Tibial artery (tissue), 4 donors: ENCODE measurements around the gene INO80.
"Not testable (repeated sequence)": the region's sequence is repeated elsewhere in the genome, so short reads cannot be mapped to it uniquely, and the experiment has no call there.

ENCODE experiments used
- DNase-seq, 2 donors: peaks; one replicate each; pipeline ENCODE4 v3.0.0-alpha.2; 2019
- H3K27ac ChIP-seq, 2 donors: fragments of 200-600 bp; sonication (generic) in 1 of 2; 1 replicate in 1 of 2; 2 replicates in 1 of 2; pipeline ENCODE4 v1.5.1; 2018 to 2019; ENCODE audit warnings: mild to moderate bottlenecking in 1 of 2
- H3K27me3 ChIP-seq, 2 donors: fragments of 200-600 bp; sonication (generic) in 1 of 2; one replicate each; pipeline versions ENCODE4 v1.5.1 to v1.6.0; 2016 to 2019
- H3K36me3 ChIP-seq, 3 donors: fragments of 200-600 bp; sonication (generic) in 2 of 3; one replicate each; pipeline ENCODE4 v1.5.1; 2016 to 2019; ENCODE audit warnings: mild to moderate bottlenecking in 2 of 3
- H3K4me1 ChIP-seq, 4 donors: fragments of 200-600 bp; sonication (generic) in 2 of 4; 1 replicate in 3 of 4; 2 replicates in 1 of 4; pipeline ENCODE4 v1.5.1; 2016 to 2019
- H3K4me3 ChIP-seq, 2 donors: fragments of 200-600 bp; sonication (generic) in 1 of 2; 1 replicate in 1 of 2; 2 replicates in 1 of 2; pipeline ENCODE4 v1.5.1; 2018 to 2019; ENCODE audit warnings: mild to moderate bottlenecking in 2 of 2
- H3K9me3 ChIP-seq, 3 donors: fragments of 200-600 bp; sonication (generic) in 1 of 3; one replicate each; pipeline ENCODE4 v1.5.1; 2016 to 2019
- CTCF ChIP-seq, 2 experiments: fragments of 200-600 bp in 1 of 2; fragments of 450-650 bp in 1 of 2; IDR thresholded peaks; one replicate each; pipeline ENCODE4 v1.5.1; 2017 to 2019; ENCODE audit warnings: antibody characterized with exemption in 2 of 2, mild to moderate bottlenecking in 1 of 2, moderate library complexity in 1 of 2
- intact Hi-C: fragments of 100-400 bp; cut with DNase I; formaldehyde crosslinking; loops from one replicate; pipeline ENCODE4 v1.15.0; 2023; ENCODE audit warnings: low total_unique reads

Gene INO80

GRCh38 chr15:41133454-41133853, 17.4 kb upstream of the INO80 start:
- Histone ChIP-seq H3K4me3 (no peak overlapping the region), H3K27me3 (no peaks in the 10 kb centered on the region), H3K9me3 (peaks cover 0 to 6% (median 0%) of the 10 kb centered on the region in 3 donors), H3K27ac (no peak overlapping the region), H3K36me3 (no peaks in the 10 kb centered on the region), H3K4me1 (no peaks in the 10 kb centered on the region)
- no peak for TF ChIP-seq CTCF (IDR thresholded peaks at IDR 0.05)
- DNase-seq: no peak
- intact Hi-C loops: no loop called here

- H3K4me3 ChIP-seq, DNase-seq, H3K27me3 ChIP-seq, H3K9me3 ChIP-seq, H3K36me3 ChIP-seq, H3K4me1 ChIP-seq, H3K27ac ChIP-seq, intact Hi-C loops: not testable (repeated sequence)
These were observed 16.0 kb upstream of the INO80 start for GRCh38 chr15:41132094-41132493.

GRCh38 chr15:41128174-41128902, 12.3 kb upstream of the INO80 start:
- TF ChIP-seq CTCF (IDR thresholded peaks at IDR 0.05): no peak
- H3K36me3 ChIP-seq: no peaks in the 10 kb centered on the region

GRCh38 chr15:41125931-41126642, 10.0 kb upstream of the INO80 start:
- intact Hi-C loops: no loop called here
- no peaks in the 10 kb centered on the region for H3K4me1 ChIP-seq
- no peak overlapping the region for H3K27ac ChIP-seq
- H3K36me3 ChIP-seq: no peaks in the 10 kb centered on the region
- DNase-seq: no peak
- H3K27me3 ChIP-seq: peaks cover 0 to 23% of the 10 kb centered on the region in 2 donors
- no peak for TF ChIP-seq CTCF (IDR thresholded peaks at IDR 0.05)
- no peak overlapping the region for H3K4me3 ChIP-seq
- H3K9me3 ChIP-seq: peaks cover 0 to 6% (median 0%) of the 10 kb centered on the region in 3 donors

More at GRCh38 chr15:41128174-41128902, 12.3 kb upstream of the INO80 start:
- peaks cover 0 to 14% of the 10 kb centered on the region in 2 donors for H3K27me3 ChIP-seq
- peaks cover 0 to 6% (median 0%) of the 10 kb centered on the region in 3 donors for H3K9me3 ChIP-seq
- intact Hi-C loops: no loop called here
- no peak overlapping the region for H3K4me3 ChIP-seq
- no peak for DNase-seq
- no peak overlapping the region for H3K27ac ChIP-seq
- no peaks in the 10 kb centered on the region for H3K4me1 ChIP-seq

GRCh38 chr15:41125063-41125669, 9.1 kb upstream of the INO80 start:
- Histone ChIP-seq H3K27me3 (peaks cover 0 to 23% of the 10 kb centered on the region in 2 donors), H3K9me3 (no peaks in the 10 kb centered on the region), H3K27ac (no peak overlapping the region), H3K4me1 (no peaks in the 10 kb centered on the region), H3K4me3 (no peak overlapping the region), H3K36me3 (no peaks in the 10 kb centered on the region)
- intact Hi-C loops: no loop called here
- DNase-seq: no peak
- no peak for TF ChIP-seq CTCF (IDR thresholded peaks at IDR 0.05)

- H3K4me1 ChIP-seq: no peaks in the 10 kb centered on the region
- H3K27ac ChIP-seq: no peak overlapping the region
- TF ChIP-seq CTCF (IDR thresholded peaks at IDR 0.05): no peak
- no peak overlapping the region for H3K4me3 ChIP-seq
- no peaks in the 10 kb centered on the region for H3K9me3 ChIP-seq
- DNase-seq: no peak
- peaks cover 0 to 23% of the 10 kb centered on the region in 2 donors for H3K27me3 ChIP-seq
- H3K36me3 ChIP-seq: no peaks in the 10 kb centered on the region
- intact Hi-C loops: no loop called here
These were observed 8.0 kb upstream of the INO80 start for GRCh38 chr15:41124058-41124457.
